H7 (cell line): ENCODE measurements around the gene CDK8. TPM values are rescaled to one million over a fixed set of nuclear protein-coding genes. Genes with fewer than 3 reads are reported as not detected.
"Not testable (repeated sequence)": the region's sequence is repeated elsewhere in the genome, so short reads cannot be mapped to it uniquely, and the experiment has no call there.

Source experiments
- DNase-seq: peaks from one replicate; pipeline ENCODE4 v3.0.0; 2012
- H3K27me3 ChIP-seq: 2 replicates; pipeline ENCODE4 v1.6.0; 2011; ENCODE audit warnings: mild to moderate bottlenecking, low read length; ENCODE audit not compliant: control insufficient read depth, insufficient read depth
- H3K36me3 ChIP-seq: replicated peaks from 2 replicates; pipeline ENCODE4 v1.5.1; 2011; ENCODE audit warnings: low read length; ENCODE audit not compliant: control insufficient read depth, insufficient read depth
- H3K4me3 ChIP-seq: 2 replicates; pipeline ENCODE4 v1.5.1; 2011; ENCODE audit warnings: low read depth, mild to moderate bottlenecking, control low read depth, low read length, moderate library complexity; ENCODE audit not compliant: insufficient read depth
- total RNA-seq: library from RNA; depleted of rRNA; stranded (reverse); fragments of >200 nt; shearing (Covaris generic); gene quantifications from 2 replicates; pipeline ENCODE4 v1.2.3, GENCODE V29; 2014

CDK8 gene
- total RNA-seq, 1 experiment from 2014 or later: 28.4 TPM

DNA sequence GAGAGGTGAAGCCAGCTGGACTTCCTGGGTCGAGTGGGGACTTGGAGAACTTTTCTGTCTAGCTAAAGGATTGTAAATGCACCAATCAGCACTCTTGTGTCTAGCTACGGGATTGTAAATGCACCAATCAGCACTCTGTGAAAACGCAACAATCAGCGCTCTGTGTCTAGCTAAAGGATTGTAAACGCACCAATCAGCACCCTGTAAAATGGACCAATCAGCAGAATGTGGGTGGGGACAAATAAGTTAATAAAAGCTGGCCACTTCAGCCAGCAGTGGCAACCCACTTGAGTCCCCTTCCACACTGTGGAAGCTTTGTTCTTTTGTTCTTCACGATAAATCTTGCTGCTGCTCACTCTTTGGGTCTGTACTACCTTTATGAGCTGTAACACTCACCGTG lies 58.1 kb downstream of the CDK8 start:
- not testable (repeated sequence) for H3K4me3 ChIP-seq, H3K36me3 ChIP-seq, H3K27me3 ChIP-seq, DNase-seq

- not testable (repeated sequence) for H3K4me3 ChIP-seq, H3K27me3 ChIP-seq, H3K36me3 ChIP-seq, DNase-seq
Observed at GRCh38 chr13:26316095-26316494, 62.2 kb downstream of the CDK8 start.

- no peak overlapping the region for H3K4me3 ChIP-seq
- DNase-seq: no peak
- H3K36me3 ChIP-seq: no peaks in the 10 kb centered on the region
Observed at GRCh38 chr13:26320766-26321165, 66.8 kb downstream of the CDK8 start.

DNA sequence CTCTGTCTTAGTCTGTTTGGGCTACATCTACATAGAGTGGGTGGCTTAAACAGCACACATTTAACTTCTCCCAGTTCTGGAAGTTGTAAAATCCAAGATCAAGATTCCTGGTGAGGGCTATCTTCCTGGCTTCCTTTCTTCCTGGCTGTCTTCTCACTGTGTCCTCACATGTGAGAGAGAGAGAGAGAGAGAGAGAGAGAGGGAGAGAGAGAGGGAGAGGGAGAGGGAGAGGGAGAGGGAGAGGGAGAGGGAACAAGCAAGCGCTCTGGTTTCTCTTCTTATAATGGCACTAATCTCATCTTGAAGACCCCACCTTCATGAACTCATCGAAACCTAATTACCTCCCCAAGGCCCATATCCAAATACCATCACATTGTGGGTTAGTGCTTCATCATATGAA lies 69.2 kb downstream of the CDK8 start:
- no peaks in the 10 kb centered on the region for H3K36me3 ChIP-seq
- no peak for DNase-seq
- H3K4me3 ChIP-seq: no peak overlapping the region
- H3K27me3 ChIP-seq: no peaks in the 10 kb centered on the region

More at GRCh38 chr13:26320766-26321165, 66.8 kb downstream of the CDK8 start:
- H3K27me3 ChIP-seq: no peaks in the 10 kb centered on the region

DNA sequence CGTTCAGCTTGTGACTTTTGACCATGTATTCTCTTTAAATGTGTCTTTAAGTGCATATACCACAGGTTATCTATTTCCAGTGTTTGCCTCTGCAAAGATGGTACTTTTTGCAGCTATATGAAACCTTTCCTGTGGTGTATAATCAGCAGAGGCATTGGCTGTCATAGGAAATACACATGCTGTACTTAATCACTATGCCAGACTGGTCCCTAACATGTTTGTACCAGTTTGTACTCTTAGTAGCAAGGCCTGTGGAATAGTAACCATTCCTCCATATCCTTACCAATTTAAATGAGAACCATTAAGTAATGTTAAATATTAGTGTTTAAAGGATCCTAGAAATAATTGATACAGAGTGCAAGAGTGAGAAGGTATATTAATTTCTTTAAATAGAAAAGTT lies 69.8 kb downstream of the CDK8 start:
- H3K27me3 ChIP-seq: no peaks in the 10 kb centered on the region
- H3K4me3 ChIP-seq: no peak overlapping the region

GRCh38 chr13:26324294-26324693 lies 70.4 kb downstream of the CDK8 start:
- Histone ChIP-seq H3K27me3 (no peaks in the 10 kb centered on the region), H3K36me3 (no peaks in the 10 kb centered on the region), H3K4me3 (no peak overlapping the region)
- DNase-seq: no peak

More for the DNA sequence above, 69.8 kb downstream of the CDK8 start:
- no peak for DNase-seq
- no peaks in the 10 kb centered on the region for H3K36me3 ChIP-seq

DNA sequence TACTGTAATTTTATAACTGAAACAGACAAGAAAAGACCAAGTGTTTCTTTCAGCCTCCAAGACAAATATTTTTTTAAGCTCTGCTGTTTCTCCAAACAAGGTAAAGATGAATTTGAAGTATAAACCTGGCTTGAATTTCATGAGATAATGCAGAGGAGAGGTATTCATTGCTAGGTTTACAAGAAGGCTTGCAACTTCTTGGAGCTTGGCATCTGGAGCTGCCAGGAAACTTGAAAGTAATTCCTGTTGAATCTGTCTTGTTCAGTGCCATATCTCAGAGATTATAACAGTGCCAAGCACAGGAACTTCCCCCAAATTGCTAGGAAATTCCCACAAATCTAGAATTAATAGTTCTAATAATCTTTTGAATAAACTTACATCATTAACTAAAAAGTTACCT lies 70.9 kb downstream of the CDK8 start:
- H3K36me3 ChIP-seq: no peaks in the 10 kb centered on the region
- H3K27me3 ChIP-seq: no peaks in the 10 kb centered on the region
- no peak for DNase-seq
- no peak overlapping the region for H3K4me3 ChIP-seq

- H3K36me3 ChIP-seq: no peaks in the 10 kb centered on the region
- H3K27me3 ChIP-seq: no peaks in the 10 kb centered on the region
- no peak overlapping the region for H3K4me3 ChIP-seq
- DNase-seq: no peak
Observed at GRCh38 chr13:26325876-26326275, 71.9 kb downstream of the CDK8 start.

DNA sequence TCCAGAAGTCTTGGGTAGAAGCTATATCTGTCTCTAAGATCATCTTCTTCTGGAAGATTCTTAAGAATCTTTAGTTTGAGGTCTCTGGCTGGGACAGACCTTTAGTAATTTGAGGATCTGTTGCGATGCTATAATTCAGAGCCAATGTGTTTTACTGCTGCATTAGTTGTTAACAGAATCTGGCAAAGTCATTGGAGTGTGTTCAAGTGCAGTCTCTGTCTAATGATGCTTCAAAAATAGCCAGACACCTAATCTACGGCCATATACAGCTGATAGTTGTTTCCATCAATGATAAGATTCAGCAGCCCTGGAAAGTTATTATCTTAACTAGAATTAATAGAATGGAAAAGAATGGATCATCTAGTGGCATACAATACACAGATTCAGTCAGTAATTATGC lies 72.6 kb downstream of the CDK8 start:
- DNase-seq: no peak
- Histone ChIP-seq H3K36me3 (no peaks in the 10 kb centered on the region), H3K4me3 (no peak overlapping the region), H3K27me3 (no peaks in the 10 kb centered on the region)

DNA sequence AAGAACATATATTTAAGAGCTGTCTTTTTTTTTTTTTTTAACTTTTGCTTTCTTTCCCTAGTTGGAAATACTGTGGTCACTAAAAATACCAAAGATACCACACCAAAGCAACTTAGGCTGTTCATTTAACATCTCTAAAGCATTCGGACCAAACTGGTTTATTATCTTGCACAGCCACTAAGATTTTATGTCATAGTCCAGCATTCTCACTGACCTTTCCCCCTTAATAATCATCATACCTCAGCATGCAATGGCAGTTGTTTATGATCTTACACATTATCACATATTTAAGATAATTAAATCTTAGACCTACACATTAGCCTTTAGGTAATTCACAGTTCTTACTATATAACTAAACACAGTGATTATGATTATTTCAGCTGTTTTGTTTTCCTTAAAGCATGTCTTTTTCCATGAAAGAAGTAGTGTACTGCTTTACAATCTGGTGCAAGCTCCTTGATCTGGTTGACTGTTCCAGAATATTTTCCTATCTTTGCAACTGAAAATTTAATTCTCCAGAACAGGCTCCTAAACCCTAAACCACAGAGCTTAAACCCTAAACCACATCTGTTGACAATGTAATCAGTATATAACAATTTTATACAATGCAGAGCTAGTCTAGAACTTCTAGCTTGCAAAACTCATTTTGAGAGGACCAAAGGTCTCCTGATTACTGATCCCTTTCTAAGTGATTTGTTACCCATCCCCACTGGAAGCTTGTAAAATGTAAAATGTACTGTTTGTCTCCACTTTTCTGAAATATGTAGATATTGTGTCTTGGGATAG lies 74.2 kb downstream of the CDK8 start:
- no peak for DNase-seq
- no peaks in the 10 kb centered on the region for H3K27me3 ChIP-seq
- H3K36me3 ChIP-seq: no peaks in the 10 kb centered on the region
- H3K4me3 ChIP-seq: no peak overlapping the region

DNA sequence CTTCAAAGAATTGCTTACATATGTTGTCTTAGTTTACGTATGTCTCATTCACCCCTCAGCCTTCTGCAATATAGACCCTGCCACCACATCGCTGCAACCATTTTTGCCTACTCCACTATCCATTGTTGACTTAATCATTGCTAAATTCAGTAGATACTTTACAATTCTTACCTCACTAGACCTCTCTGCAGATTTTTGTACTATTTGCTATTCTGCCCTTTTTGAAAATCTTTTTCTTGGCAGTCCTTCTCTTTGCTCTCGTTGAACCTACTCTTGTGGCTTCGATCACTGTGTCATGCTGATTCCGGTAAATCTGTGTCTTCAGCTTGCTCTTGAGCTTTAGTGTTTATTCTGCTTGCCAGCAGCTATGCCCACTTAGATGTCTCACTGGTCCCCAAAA lies 81.2 kb downstream of the CDK8 start:
- no peak for DNase-seq
- H3K27me3 ChIP-seq: no peaks in the 10 kb centered on the region
- H3K36me3 ChIP-seq: no peaks in the 10 kb centered on the region
- no peak overlapping the region for H3K4me3 ChIP-seq

DNA sequence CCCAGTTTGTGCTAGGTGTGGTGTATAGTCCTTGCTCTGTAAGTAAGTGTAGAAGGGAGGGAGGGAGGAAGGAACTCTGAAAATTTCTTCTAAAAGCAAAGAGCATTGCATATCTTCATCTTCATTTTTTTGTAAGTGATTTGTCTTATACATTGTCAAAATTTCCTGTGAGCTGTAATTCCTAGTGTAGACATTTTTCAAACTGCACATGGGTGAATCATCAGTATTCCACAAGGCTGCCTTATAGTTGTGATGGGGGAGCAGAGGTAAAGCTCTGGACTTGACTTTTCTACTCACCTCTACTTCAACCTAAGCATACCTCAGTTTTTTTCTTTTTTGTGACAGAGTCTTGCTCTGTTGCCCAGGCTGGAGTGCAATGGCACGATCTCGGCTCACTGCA lies 86.9 kb downstream of the CDK8 start:
- Histone ChIP-seq H3K36me3 (no peaks in the 10 kb centered on the region), H3K27me3 (no peaks in the 10 kb centered on the region), H3K4me3 (no peak overlapping the region)
- no peak for DNase-seq

- Histone ChIP-seq H3K36me3 (no peaks in the 10 kb centered on the region), H3K27me3 (no peaks in the 10 kb centered on the region), H3K4me3 (no peak overlapping the region)
- DNase-seq: no peak
Observed at GRCh38 chr13:26342898-26343297, 89.0 kb downstream of the CDK8 start.

- no peak for DNase-seq
- Histone ChIP-seq H3K4me3 (no peak overlapping the region), H3K27me3 (no peaks in the 10 kb centered on the region), H3K36me3 (no peaks in the 10 kb centered on the region)
Observed at GRCh38 chr13:26343816-26344215, 89.9 kb downstream of the CDK8 start.

GRCh38 chr13:26344980-26345379 lies 91.1 kb downstream of the CDK8 start:
- no peak overlapping the region for H3K4me3 ChIP-seq
- H3K36me3 ChIP-seq: no peaks in the 10 kb centered on the region
- no peaks in the 10 kb centered on the region for H3K27me3 ChIP-seq
- no peak for DNase-seq

DNA sequence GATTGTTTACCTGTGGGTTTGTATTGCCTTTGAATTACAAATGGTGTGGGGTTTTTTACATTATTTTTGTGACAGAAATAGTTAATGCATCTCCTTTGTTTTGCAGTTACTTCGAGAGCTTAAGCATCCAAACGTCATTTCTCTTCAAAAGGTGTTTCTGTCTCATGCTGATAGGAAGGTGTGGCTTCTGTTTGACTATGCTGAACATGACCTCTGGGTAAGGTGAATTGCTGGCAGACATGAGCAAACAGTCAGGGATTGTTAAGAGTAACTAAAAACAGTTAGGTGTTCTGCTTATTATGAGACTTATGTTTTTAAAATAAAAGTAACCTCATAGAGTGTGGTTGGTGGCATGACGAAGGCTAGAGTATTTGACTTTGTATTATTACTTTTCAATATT lies 95.0 kb downstream of the CDK8 start:
- H3K36me3 ChIP-seq: no peaks in the 10 kb centered on the region
- H3K4me3 ChIP-seq: no peak overlapping the region
- no peaks in the 10 kb centered on the region for H3K27me3 ChIP-seq
- no peak for DNase-seq
